Measurements from ENCODE around the gene TMEM52B.

DNA sequence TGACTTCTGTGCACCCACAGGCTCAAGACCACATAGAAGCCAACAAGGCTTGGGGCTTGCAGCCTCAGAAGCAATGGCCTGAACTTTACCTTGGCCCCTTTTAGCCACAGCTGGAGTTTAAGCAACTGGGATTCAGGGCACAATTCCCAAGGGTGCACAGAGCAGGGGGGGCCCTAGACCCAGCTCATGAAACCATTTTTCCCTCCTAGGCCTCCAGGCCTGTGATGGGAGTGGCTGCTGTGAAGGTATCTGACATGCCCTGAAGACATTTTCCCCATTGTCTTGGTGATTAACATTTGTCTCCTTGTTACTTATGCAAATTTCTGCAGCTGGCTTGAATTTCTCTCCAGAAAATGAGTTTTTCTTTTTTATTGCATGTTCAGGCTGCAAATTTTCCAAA, 55.7 kb downstream of the TMEM52B start:
- TF ChIP-seq TBP (CRISPR knock-in tag; IDR thresholded peaks at IDR 0.05) (no peak), MAFF (IDR thresholded peaks at IDR 0.05; ENCODE audit: low read depth, low read length) (no peak), ZNF292 (CRISPR knock-in tag; IDR thresholded peaks at IDR 0.05; ENCODE audit: borderline replicate concordance, low read depth) (no peak), EED (CRISPR knock-in tag; IDR thresholded peaks at IDR 0.05) (no peak)
- TF ChIP-seq, protein P1, sequence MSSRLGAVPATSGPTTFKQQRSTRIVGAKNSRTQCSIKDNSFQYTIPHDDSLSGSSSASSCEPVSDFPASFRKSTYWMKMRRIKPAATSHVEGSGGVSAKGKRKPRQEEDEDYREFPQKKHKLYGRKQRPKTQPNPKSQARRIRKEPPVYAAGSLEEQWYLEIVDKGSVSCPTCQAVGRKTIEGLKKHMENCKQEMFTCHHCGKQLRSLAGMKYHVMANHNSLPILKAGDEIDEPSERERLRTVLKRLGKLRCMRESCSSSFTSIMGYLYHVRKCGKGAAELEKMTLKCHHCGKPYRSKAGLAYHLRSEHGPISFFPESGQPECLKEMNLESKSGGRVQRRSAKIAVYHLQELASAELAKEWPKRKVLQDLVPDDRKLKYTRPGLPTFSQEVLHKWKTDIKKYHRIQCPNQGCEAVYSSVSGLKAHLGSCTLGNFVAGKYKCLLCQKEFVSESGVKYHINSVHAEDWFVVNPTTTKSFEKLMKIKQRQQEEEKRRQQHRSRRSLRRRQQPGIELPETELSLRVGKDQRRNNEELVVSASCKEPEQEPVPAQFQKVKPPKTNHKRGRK (CRISPR knock-in tag; IDR thresholded peaks at IDR 0.05): no peak
- TF ChIP-seq, protein P2, sequence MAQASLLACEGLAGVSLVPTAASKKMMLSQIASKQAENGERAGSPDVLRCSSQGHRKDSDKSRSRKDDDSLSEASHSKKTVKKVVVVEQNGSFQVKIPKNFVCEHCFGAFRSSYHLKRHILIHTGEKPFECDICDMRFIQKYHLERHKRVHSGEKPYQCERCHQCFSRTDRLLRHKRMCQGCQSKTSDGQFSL (CRISPR knock-in tag; IDR thresholded peaks at IDR 0.05): no peak
- TF ChIP-seq, protein P3, sequence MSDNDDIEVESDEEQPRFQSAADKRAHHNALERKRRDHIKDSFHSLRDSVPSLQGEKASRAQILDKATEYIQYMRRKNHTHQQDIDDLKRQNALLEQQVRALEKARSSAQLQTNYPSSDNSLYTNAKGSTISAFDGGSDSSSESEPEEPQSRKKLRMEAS (IDR thresholded peaks at IDR 0.05): no peak

Measured in HepG2 (cell line).